Urinary bladder (tissue), 4 donors: ENCODE results near the gene ERP27. TPM values are rescaled to one million over a fixed set of nuclear protein-coding genes. Genes with fewer than 3 reads are reported as not detected.

Source experiments
- DNase-seq: peaks from one replicate; pipeline ENCODE4 v3.0.0-alpha.2; 2015; ENCODE audit errors: extremely low spot score
- H3K27ac ChIP-seq: one replicate; pipeline ENCODE4 v1.5.1; 2013; ENCODE audit warnings: low read depth, mild to moderate bottlenecking, moderate library complexity
- H3K36me3 ChIP-seq: one replicate; pipeline ENCODE4 v1.6.1; 2013; ENCODE audit warnings: mild to moderate bottlenecking, moderate library complexity; ENCODE audit not compliant: insufficient read depth
- H3K4me1 ChIP-seq: one replicate; pipeline ENCODE4 v1.6.1; 2013; ENCODE audit warnings: mild to moderate bottlenecking, moderate library complexity; ENCODE audit not compliant: insufficient read depth
- H3K4me3 ChIP-seq: one replicate; pipeline ENCODE4 v1.5.1; 2013; ENCODE audit warnings: low read depth, low read length
- WGBS: extraction: QIAGEN DNeasy Blood & Tissue Kit; methylation state at CpG from one replicate; pipeline ENCODE4 v1.1.7; 2013; 5-methylcytosine and 5-hydroxymethylcytosine counted together
- polyA plus RNA-seq: library from polyadenylated mRNA; stranded (reverse); fragments of 200-250 nt; gene quantifications from one replicate; pipeline ENCODE4 v1.2.3, GENCODE V29; 2013
- total RNA-seq: library from RNA; depleted of rRNA; stranded (reverse); fragments of >200 nt; gene quantifications from one replicate; pipeline ENCODE4 v1.2.3, GENCODE V29; 2014
- donor health status: healthy with polysubstance abuse.
- donor health status: healthy.

ERP27 gene
- total and polyA plus RNA-seq, 2 donors, result 1.8 to 27.3 TPM

GRCh38 chr12:14873440-14874185 is 64.7 kb downstream of the ERP27 start:
- 70% methylated on average over 1 of the region's 1 CpG for WGBS
- DNase-seq, result no peak
- no peaks in the 10 kb centered on the region for H3K36me3 ChIP-seq

DNA sequence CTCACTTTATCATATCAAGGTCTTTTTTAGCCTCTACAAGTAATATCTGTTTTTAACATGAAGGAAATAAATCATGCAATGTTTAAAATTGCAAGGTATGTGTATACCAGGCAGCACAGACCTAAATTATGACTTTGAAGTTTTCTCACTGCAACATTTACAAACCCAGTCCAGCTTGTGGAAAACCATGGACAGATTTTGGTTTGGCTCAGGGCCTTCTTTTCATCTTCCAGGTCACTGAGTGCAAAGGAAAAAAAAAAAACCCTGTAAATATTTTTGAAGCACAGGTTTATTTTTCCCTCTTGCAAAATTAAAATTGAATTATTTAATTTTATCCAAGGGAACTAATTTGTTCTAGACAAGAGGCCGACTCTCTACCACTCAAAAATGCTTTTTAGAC is 66.5 kb downstream of the ERP27 start:
- Histone ChIP-seq H3K36me3 (no peaks in the 10 kb centered on the region), H3K4me3 (no peak overlapping the region), H3K27ac (no peak overlapping the region), H3K4me1 (no peaks in the 10 kb centered on the region)
- WGBS, result 78% methylated on average over 1 of the region's 1 CpG
- no peak for DNase-seq

More at GRCh38 chr12:14873440-14874185, 64.7 kb downstream of the ERP27 start:
- Histone ChIP-seq H3K4me3 (no peak overlapping the region), H3K27ac (no peak overlapping the region), H3K4me1 (no peaks in the 10 kb centered on the region)

DNA sequence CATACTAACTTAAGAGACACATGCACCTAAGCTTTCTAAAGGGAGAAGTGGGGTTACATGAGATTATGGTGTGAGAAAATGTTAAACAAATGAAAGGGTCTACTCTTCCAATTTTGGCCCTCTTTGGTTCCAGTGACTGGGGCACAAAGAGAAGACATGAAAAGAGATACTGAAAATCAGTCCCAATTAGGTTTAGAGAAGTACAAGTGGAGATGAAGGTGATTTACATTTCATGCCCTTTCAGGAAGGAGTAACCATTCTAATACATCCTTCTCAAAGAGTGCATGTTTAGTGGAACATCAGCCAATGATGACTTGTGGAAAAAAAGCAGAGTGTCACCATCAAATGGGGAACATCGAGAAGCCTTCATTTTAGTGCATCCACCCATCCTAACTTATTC is 67.1 kb downstream of the ERP27 start:
- 96% methylated on average over 1 of the region's 1 CpG for WGBS
- Histone ChIP-seq H3K27ac (no peak overlapping the region), H3K4me3 (no peak overlapping the region), H3K4me1 (no peaks in the 10 kb centered on the region), H3K36me3 (no peaks in the 10 kb centered on the region)
- no peak for DNase-seq

- WGBS, result 93% methylated on average over 3 of the region's 3 CpGs
These were observed 69.3 kb downstream of the ERP27 start for GRCh38 chr12:14868916-14869506.

More at GRCh38 chr12:14868916-14869506, 69.3 kb downstream of the ERP27 start:
- Histone ChIP-seq H3K4me1 (no peaks in the 10 kb centered on the region), H3K4me3 (no peak overlapping the region), H3K36me3 (no peaks in the 10 kb centered on the region), H3K27ac (no peak overlapping the region)
- no peak for DNase-seq

Other genes starting within 250 kb of the ERP27 start
- gene GUCY2C, start 241.9 kb downstream of the ERP27 start, total RNA-seq, result not detected
- not detected for gene GUCY2C, start 241.9 kb downstream of the ERP27 start, polyA plus RNA-seq
- gene WBP11, start 135.1 kb downstream of the ERP27 start, total RNA-seq, result 32.9 TPM
- gene WBP11, start 135.1 kb downstream of the ERP27 start, polyA plus RNA-seq, result 27.7 TPM
- 3.6 TPM for gene C12orf60, start 134.9 kb downstream of the ERP27 start, total RNA-seq
- gene C12orf60, start 134.9 kb downstream of the ERP27 start, polyA plus RNA-seq, result 1.0 TPM
- 5.0 TPM for gene SMCO3, start 124.4 kb downstream of the ERP27 start, total RNA-seq
- 0.20 TPM for gene SMCO3, start 124.4 kb downstream of the ERP27 start, polyA plus RNA-seq
- gene ART4, start 95.0 kb downstream of the ERP27 start, total RNA-seq, result 4.8 TPM
- 0.60 TPM for gene ART4, start 95.0 kb downstream of the ERP27 start, polyA plus RNA-seq
- gene MGP, start 52.7 kb downstream of the ERP27 start, total RNA-seq, result 487 TPM
- gene MGP, start 52.7 kb downstream of the ERP27 start, polyA plus RNA-seq, result 596 TPM
- gene ARHGDIB, start 23.1 kb upstream of the ERP27 start, total RNA-seq, result 56.6 TPM
- 127 TPM for gene ARHGDIB, start 23.1 kb upstream of the ERP27 start, polyA plus RNA-seq
- not detected for gene PDE6H, start 34.5 kb upstream of the ERP27 start, total RNA-seq
- not detected for gene PDE6H, start 34.5 kb upstream of the ERP27 start, polyA plus RNA-seq